ENCODE results near the gene GDF10. TPM values are rescaled to one million over a fixed set of nuclear protein-coding genes. Genes with fewer than 3 reads are reported as not detected.

The GDF10 gene
- polyA plus RNA-seq, 1 of the 3 experiments (the other 2 are of a cell fraction) = 0.02 TPM

- H4K20me1 ChIP-seq (ENCODE audit: insufficient read depth) = no peaks in the 10 kb centered on the region
- no peak overlapping the region for H3K4me3 ChIP-seq (ENCODE audit: low read depth in 2 of 2, low read length in 1 of 2)
- no peaks in the 10 kb centered on the region for H3K9me2 ChIP-seq
- H3K4me2 ChIP-seq = no peak overlapping the region
- DNase-seq = no peak
- H3K36me3 ChIP-seq (replicated peaks in 1 of 2; ENCODE audit: control insufficient read depth in 1 of 2, insufficient read depth in 2 of 2, low read length in 1 of 2) = no peaks in the 10 kb centered on the region
- H3K27ac ChIP-seq (ENCODE audit: low read depth in 2 of 2, low read length in 1 of 2) = no peak overlapping the region
- WGBS (ENCODE audit: low lambda C conversion rate) = 60% methylated on average over 1 of the region's 3 CpGs
- POLR2A ChIA-PET = no interaction called here
- CTCF ChIA-PET = interaction anchor here (1.3 to 2.5 kb wide), 4 partner anchors 9 to 334 kb away, joined by 3 to 14 read pairs (median 4); no protein-coding TSS in a partner anchor
- H3K27me3 ChIP-seq (ENCODE audit: insufficient read depth) = no peaks in the 10 kb centered on the region
- H3K4me1 ChIP-seq (ENCODE audit: control insufficient read depth in 1 of 2, insufficient read depth in 2 of 2, low read depth in 1 of 2, low read length in 1 of 2) = peaks cover 0 to 8% of the 10 kb centered on the region in 2 experiments; a peak in 1 of 4 replicates
- no peaks in the 10 kb centered on the region for H3K9me3 ChIP-seq
- peaks cover 3% of the 10 kb centered on the region for H3F3A ChIP-seq (replicated peaks; ENCODE audit: insufficient read depth)
- no peak overlapping the region for H2AFZ ChIP-seq (ENCODE audit: low read depth)
- H3K9ac ChIP-seq = no peak overlapping the region
- H3K79me2 ChIP-seq (ENCODE audit: insufficient read depth) = no peaks in the 10 kb centered on the region
- no peak for TF ChIP-seq EP300 (IDR thresholded peaks at IDR 0.05; ENCODE audit: borderline replicate concordance in 1 of 2, low read depth in 1 of 2, low read length in 1 of 2)
- TF ChIP-seq MXI1 (IDR thresholded peaks at IDR 0.05; ENCODE audit: low read depth, low read length) = no peak
- TF ChIP-seq USF1 (IDR thresholded peaks at IDR 0.05; ENCODE audit: borderline replicate concordance, low read depth) = no peak
- no peak for TF ChIP-seq PBX3 (IDR thresholded peaks at IDR 0.05)
- no peak for TF ChIP-seq GATA2 (CRISPR knock-in tag; IDR thresholded peaks at IDR 0.05)
- TF ChIP-seq CHD2 (IDR thresholded peaks at IDR 0.05; ENCODE audit: low read length, partially characterized antibody) = no peak
- TF ChIP-seq TAF1 (IDR thresholded peaks at IDR 0.05; ENCODE audit: borderline replicate concordance, low read depth, low read length) = no peak
- no peak for TF ChIP-seq FOSL2 (IDR thresholded peaks at IDR 0.05; ENCODE audit: borderline replicate concordance, low read depth)
- no peak for TF ChIP-seq FOXJ3 (CRISPR knock-in tag; IDR thresholded peaks at IDR 0.05)
- no peak for TF ChIP-seq YY1 (IDR thresholded peaks at IDR 0.05; ENCODE audit: low read depth)
- TF ChIP-seq IRF3 (IDR thresholded peaks at IDR 0.05; ENCODE audit: low read depth, low read length) = no peak
- TF ChIP-seq SIN3A (IDR thresholded peaks at IDR 0.05; ENCODE audit: borderline replicate concordance, low read depth, low read length) = no peak
- TF ChIP-seq NRF1 (IDR thresholded peaks at IDR 0.05; ENCODE audit: low read depth, low read length) = no peak
- no peak for TF ChIP-seq RAD21 (IDR thresholded peaks at IDR 0.05; ENCODE audit: low read length)
- TF ChIP-seq ZBTB33 (IDR thresholded peaks at IDR 0.05; ENCODE audit: borderline replicate concordance, low read depth) = no peak
- TF ChIP-seq MAX (IDR thresholded peaks at IDR 0.05; ENCODE audit: low read depth) = no peak
Observed at GRCh38 chr10:47358457-47358856, 58.5 kb downstream of the GDF10 start.
